Gastroesophageal sphincter (tissue), 4 donors: ENCODE measurements around the gene TACR2. TPM values are rescaled to one million over a fixed set of nuclear protein-coding genes. Genes with fewer than 3 reads are reported as not detected.

Experiments
- ATAC-seq: fragments of 150-250 bp; one replicate; pipeline ENCODE4 v1.9.1; 2016; ENCODE audit warnings: mild to moderate bottlenecking, moderate library complexity
- H3K27ac ChIP-seq, 4 donors: fragments of 200-600 bp; sonication (generic) in 3 of 4; 1 replicate in 3 of 4; 2 replicates in 1 of 4; pipeline ENCODE4 v1.5.1; 2016 to 2019
- H3K27me3 ChIP-seq: fragments of 200-600 bp; sonication (generic); one replicate; pipeline ENCODE4 v1.5.1; 2019
- H3K36me3 ChIP-seq, 2 donors: fragments of 200-600 bp; sonication (generic); one replicate each; pipeline ENCODE4 v1.5.1; 2019; ENCODE audit warnings: control low read depth in 1 of 2
- H3K4me1 ChIP-seq, 3 donors: fragments of 200-600 bp; sonication (generic); 1 replicate in 2 of 3; 2 replicates in 1 of 3; pipeline ENCODE4 v1.5.1; 2016 to 2019; ENCODE audit warnings: control low read depth in 2 of 3
- H3K4me3 ChIP-seq, 2 donors: fragments of 200-600 bp; sonication (generic); one replicate each; pipeline ENCODE4 v1.5.1; 2019; ENCODE audit warnings: mild to moderate bottlenecking in 1 of 2, moderate library complexity in 1 of 2
- H3K9me3 ChIP-seq, 3 donors: fragments of 200-600 bp; sonication (generic); one replicate each; pipeline ENCODE4 v1.5.1; 2017 to 2019; ENCODE audit warnings: control low read depth in 2 of 3
- EP300 ChIP-seq: sonication (generic); formaldehyde crosslinking; IDR thresholded peaks from one replicate; pipeline ENCODE4 v1.6.1; 2017; ENCODE audit warnings: antibody characterized with exemption, mild to moderate bottlenecking
- POLR2A ChIP-seq, 2 donors: fragments of 450-650 bp; IDR thresholded peaks; one replicate each; pipeline ENCODE4 v1.6.1; 2017; ENCODE audit warnings: antibody characterized with exemption in 2 of 2, mild to moderate bottlenecking in 2 of 2, moderate library complexity in 1 of 2
- POLR2AphosphoS5 ChIP-seq: sonication (generic); formaldehyde crosslinking; IDR thresholded peaks from one replicate; pipeline ENCODE4 v1.6.1; 2017; ENCODE audit warnings: antibody characterized with exemption
- WGBS, 2 donors: methylation state at CpG; one replicate each; pipeline ENCODE4 v1.1.5; 2018; ENCODE audit warnings: low coverage in 1 of 2; 5-methylcytosine and 5-hydroxymethylcytosine counted together
- total RNA-seq, 4 donors: library from RNA; depleted of rRNA; stranded (reverse); fragments of >200 nt; gene quantifications; one replicate each; pipeline ENCODE4 v1.1.0, GENCODE V29; 2016
- TF ChIP-seq, protein P1 (sequence below), 4 experiments: fragments of 200-600 bp in 2 of 4; fragments of 450-650 bp in 2 of 4; sonication (generic) in 1 of 4; IDR thresholded peaks; one replicate each; pipeline ENCODE4 v1.5.1; 2017 to 2019; ENCODE audit warnings: antibody characterized with exemption in 4 of 4, mild to moderate bottlenecking in 2 of 4, moderate library complexity in 2 of 4

TACR2 gene
- total RNA-seq, 4 donors from 2014 or later: 37.1 to 176 (median 122) TPM

- no peak for TF ChIP-seq EP300
- no peak for TF ChIP-seq POLR2AphosphoS5
- TF ChIP-seq POLR2A (IDR thresholded peaks at IDR 0.05): no peak
- TF ChIP-seq, protein P1, sequence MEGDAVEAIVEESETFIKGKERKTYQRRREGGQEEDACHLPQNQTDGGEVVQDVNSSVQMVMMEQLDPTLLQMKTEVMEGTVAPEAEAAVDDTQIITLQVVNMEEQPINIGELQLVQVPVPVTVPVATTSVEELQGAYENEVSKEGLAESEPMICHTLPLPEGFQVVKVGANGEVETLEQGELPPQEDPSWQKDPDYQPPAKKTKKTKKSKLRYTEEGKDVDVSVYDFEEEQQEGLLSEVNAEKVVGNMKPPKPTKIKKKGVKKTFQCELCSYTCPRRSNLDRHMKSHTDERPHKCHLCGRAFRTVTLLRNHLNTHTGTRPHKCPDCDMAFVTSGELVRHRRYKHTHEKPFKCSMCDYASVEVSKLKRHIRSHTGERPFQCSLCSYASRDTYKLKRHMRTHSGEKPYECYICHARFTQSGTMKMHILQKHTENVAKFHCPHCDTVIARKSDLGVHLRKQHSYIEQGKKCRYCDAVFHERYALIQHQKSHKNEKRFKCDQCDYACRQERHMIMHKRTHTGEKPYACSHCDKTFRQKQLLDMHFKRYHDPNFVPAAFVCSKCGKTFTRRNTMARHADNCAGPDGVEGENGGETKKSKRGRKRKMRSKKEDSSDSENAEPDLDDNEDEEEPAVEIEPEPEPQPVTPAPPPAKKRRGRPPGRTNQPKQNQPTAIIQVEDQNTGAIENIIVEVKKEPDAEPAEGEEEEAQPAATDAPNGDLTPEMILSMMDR (IDR thresholded peaks at IDR 0.05): no peak
- no peak overlapping the region for H3K27ac ChIP-seq
- H3K9me3 ChIP-seq: no peaks in the 10 kb centered on the region
- H3K4me3 ChIP-seq: no peak overlapping the region
- H3K27me3 ChIP-seq: no peaks in the 10 kb centered on the region
- no peak for ATAC-seq
- H3K4me1 ChIP-seq: peaks cover 0 to 47% (median 18%) of the 10 kb centered on the region in 3 donors
- WGBS, 2 donors: 97 to 100% methylated on average over 2 to 3 of the region's 3 CpGs
- H3K36me3 ChIP-seq: peaks cover 0 to 95% of the 10 kb centered on the region in 2 donors
Measured at GRCh38 chr10:69387500-69387899, 29.2 kb downstream of the TACR2 start.

DNA sequence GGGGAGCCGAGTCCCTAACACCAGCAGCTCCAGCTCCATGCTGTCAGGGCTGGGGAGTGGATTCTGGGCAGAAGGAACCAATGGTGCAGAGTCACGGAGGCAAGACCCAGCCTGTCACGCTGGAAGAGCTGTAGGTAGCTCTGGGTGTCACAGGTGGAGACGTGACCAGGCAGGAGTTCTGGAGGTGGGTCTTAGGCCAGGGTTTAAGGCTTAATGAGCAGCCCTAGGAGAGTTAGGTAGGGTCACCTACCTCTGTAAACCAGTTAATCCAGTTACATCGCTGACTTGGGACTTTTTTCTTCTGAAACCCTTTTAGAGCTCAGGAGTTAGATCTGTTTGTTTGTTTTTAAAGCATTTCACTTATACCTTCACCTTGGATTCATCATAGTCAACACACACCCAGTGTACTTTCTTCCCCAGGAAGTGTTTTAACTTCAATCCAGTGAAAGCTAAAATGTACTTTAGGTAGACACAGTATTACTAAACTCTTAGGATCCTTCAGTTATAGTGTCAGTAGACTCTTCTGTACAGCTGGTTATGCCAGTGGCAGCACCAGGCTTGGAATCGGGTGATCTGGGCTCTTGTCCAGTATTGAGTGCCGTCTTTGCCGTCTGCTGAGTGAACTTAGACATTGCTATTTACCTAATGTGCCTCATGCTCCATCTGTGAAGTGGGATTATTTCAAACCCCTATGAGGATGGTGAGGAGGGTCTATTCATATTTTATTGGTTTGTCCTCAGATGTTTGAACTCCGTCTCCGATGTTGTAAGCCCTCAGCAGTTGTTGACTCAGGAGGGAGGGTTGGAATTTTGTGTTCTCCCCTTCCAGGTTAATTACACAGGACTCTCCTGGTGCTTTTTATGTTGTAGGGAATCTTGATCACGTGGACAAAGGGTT is 31.0 kb downstream of the TACR2 start:
- no peak for ATAC-seq
- WGBS, 2 donors: 86 to 90% methylated on average over 5 to 9 of the region's 11 CpGs
- Histone ChIP-seq H3K9me3 (no peaks in the 10 kb centered on the region), H3K27ac (no peak overlapping the region), H3K4me3 (no peak overlapping the region), H3K36me3 (peaks cover 0 to 96% of the 10 kb centered on the region in 2 donors), H3K27me3 (no peaks in the 10 kb centered on the region), H3K4me1 (peaks cover 0 to 35% (median 13%) of the 10 kb centered on the region in 3 donors)
- no peak for TF ChIP-seq EP300
- no peak for TF ChIP-seq POLR2A (IDR thresholded peaks at IDR 0.05)
- TF ChIP-seq, protein P1 (IDR thresholded peaks at IDR 0.05): no peak
- TF ChIP-seq POLR2AphosphoS5: no peak

DNA sequence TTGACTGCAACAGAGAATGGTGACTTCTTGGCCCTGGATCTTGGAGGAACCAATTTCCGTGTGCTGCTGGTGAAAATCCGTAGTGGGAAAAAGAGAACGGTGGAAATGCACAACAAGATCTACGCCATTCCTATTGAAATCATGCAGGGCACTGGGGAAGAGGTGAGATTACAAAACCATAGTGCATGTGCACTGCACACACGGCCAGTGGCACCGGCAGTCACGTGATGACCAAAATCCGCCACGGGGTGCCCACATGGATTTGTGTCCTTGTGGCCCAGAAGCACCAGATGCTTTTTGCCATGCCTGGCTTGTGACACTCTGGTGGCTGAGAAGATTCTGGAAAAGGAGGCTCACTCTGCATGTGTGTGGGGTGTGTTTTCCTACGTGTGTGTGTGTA is 32.4 kb downstream of the TACR2 start:
- Histone ChIP-seq H3K9me3 (no peaks in the 10 kb centered on the region), H3K27me3 (no peaks in the 10 kb centered on the region), H3K27ac (no peak overlapping the region), H3K36me3 (peaks cover 0 to 96% of the 10 kb centered on the region in 2 donors), H3K4me3 (no peak overlapping the region), H3K4me1 (peaks cover 0 to 22% (median 7%) of the 10 kb centered on the region in 3 donors)
- WGBS, 2 donors: 84 to 92% methylated on average over 8 to 9 of the region's 10 CpGs
- ATAC-seq: no peak
- TF ChIP-seq, protein P1 (IDR thresholded peaks at IDR 0.05): no peak
- TF ChIP-seq POLR2A (IDR thresholded peaks at IDR 0.05): no peak
- no peak for TF ChIP-seq EP300
- no peak for TF ChIP-seq POLR2AphosphoS5

DNA sequence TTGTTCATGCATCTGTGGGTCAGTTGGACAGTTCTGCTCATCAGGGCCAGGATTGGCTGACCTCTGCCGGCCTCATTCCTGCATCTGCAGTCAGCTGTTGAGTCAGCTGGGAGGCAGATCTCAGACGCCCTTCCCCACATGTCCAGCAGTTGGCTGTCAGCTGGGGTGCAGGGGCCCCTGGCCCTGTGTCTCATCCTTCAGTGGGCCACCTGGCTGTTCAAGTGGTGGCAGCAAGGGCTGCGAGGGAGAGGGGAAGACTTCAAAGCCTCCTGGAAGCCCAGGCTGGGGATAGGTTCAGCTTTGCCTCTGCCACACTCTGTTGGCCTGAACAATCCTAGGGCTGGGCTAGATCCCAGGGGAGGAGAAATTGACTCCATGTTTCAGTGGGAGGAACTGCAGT is 33.2 kb downstream of the TACR2 start:
- Histone ChIP-seq H3K9me3 (no peaks in the 10 kb centered on the region), H3K4me3 (no peak overlapping the region), H3K4me1 (peaks cover 0 to 23% (median 7%) of the 10 kb centered on the region in 3 donors), H3K36me3 (peaks cover 0 to 94% of the 10 kb centered on the region in 2 donors), H3K27me3 (no peaks in the 10 kb centered on the region), H3K27ac (peak overlapping the region in 3 of 4 donors; percentile 43 to 61 (median 43))
- 29% methylated on average over 3 of the region's 3 CpGs; no CpG with 5 or more reads in 1 of the 2 donors for WGBS, 2 donors
- TF ChIP-seq, protein P1 (IDR thresholded peaks at IDR 0.05): peak in 2 of 4 experiments; percentile 27 to 28
- TF ChIP-seq POLR2AphosphoS5: no peak
- ATAC-seq: peak; percentile 57
